ENCODE measurements around the gene B4GALNT3. TPM values are rescaled to one million over a fixed set of nuclear protein-coding genes. Genes with fewer than 3 reads are reported as not detected.

The B4GALNT3 gene
- total RNA-seq, 4 donors from 2014 or later, result 9.1 to 30.3 (median 12.5) TPM

DNA sequence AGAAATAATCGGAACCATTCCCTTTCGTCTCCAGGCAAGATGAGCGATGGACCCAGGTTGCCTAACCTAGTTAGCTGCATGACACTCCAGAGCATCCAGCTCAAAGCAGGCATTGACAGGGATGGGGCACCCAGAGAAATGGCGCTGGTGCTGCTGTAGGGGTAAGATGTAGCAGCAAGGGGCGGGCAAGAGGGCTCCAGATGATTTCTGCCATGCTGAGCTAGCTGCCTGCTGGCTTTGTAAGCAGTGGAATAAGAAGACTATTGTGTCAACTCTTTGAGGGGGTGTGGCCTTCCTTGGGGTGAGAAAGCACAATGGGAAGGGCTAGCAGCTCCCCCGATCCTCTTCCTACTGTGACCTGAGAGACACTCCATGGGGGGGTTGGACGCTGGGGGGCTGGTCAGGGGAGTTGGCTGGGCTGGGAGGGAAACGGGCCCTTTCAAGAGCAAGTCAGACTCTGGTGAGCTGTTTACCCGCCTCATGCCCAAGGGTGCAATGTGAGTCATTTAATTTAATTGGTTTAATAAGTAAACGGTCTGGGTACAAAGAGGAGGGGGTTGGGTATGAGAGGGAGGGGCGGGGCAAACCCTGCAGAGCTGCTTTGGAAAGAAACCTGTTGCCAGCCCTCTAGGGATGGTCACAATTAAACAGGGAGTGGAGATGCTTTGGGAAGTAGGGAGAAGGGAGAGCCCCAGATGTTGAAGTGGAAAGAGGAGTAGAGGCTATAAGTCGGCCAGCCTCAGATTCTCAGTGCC is 50.5 kb downstream of the B4GALNT3 start:
- no peaks in the 10 kb centered on the region for H3K9me3 ChIP-seq
- DNase-seq, result peak in 2 of 3 donors; percentile 62 to 73
- H3K36me3 ChIP-seq, result no peaks in the 10 kb centered on the region
- peak overlapping the region in 2 of 4 donors; percentile 42 to 74 for H3K27ac ChIP-seq
- no peak overlapping the region for H3K4me3 ChIP-seq
- TF ChIP-seq, protein P1, sequence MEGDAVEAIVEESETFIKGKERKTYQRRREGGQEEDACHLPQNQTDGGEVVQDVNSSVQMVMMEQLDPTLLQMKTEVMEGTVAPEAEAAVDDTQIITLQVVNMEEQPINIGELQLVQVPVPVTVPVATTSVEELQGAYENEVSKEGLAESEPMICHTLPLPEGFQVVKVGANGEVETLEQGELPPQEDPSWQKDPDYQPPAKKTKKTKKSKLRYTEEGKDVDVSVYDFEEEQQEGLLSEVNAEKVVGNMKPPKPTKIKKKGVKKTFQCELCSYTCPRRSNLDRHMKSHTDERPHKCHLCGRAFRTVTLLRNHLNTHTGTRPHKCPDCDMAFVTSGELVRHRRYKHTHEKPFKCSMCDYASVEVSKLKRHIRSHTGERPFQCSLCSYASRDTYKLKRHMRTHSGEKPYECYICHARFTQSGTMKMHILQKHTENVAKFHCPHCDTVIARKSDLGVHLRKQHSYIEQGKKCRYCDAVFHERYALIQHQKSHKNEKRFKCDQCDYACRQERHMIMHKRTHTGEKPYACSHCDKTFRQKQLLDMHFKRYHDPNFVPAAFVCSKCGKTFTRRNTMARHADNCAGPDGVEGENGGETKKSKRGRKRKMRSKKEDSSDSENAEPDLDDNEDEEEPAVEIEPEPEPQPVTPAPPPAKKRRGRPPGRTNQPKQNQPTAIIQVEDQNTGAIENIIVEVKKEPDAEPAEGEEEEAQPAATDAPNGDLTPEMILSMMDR (IDR thresholded peaks at IDR 0.05), result no peak
- no peak for TF ChIP-seq POLR2A (IDR thresholded peaks at IDR 0.05)
- peaks cover 0 to 20% (median 0%) of the 10 kb centered on the region in 4 donors for H3K4me1 ChIP-seq
- no peaks in the 10 kb centered on the region for H3K27me3 ChIP-seq

DNA sequence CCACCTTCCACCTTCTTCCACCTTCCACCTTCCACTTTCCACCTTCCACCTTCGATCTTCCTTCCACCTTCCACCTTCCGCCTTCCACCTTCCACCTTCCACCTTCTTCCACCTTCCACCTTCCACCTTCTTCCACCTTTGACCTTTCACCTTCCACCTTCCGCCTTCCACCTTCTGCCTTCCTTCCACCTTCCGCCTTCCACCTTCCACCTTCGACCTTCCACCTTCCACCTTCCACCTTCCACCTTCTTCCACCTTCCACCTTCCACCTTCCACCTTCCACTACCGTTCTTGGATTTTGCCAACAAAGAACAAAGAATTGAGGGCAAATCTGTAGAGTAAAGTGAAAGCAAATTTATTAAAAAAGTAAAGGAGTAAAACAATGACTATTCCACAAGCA is 53.2 kb downstream of the B4GALNT3 start:
- Histone ChIP-seq H3K36me3 (no peaks in the 10 kb centered on the region), H3K4me1 (peaks cover 0 to 20% (median 0%) of the 10 kb centered on the region in 4 donors), H3K9me3 (no peaks in the 10 kb centered on the region), H3K4me3 (no peak overlapping the region), H3K27me3 (no peaks in the 10 kb centered on the region), H3K27ac (no peak overlapping the region)
- DNase-seq, result peak in 1 of 3 donors; percentile 2
- no peak for TF ChIP-seq POLR2A (IDR thresholded peaks at IDR 0.05)
- TF ChIP-seq, protein P1 (IDR thresholded peaks at IDR 0.05), result no peak

DNA sequence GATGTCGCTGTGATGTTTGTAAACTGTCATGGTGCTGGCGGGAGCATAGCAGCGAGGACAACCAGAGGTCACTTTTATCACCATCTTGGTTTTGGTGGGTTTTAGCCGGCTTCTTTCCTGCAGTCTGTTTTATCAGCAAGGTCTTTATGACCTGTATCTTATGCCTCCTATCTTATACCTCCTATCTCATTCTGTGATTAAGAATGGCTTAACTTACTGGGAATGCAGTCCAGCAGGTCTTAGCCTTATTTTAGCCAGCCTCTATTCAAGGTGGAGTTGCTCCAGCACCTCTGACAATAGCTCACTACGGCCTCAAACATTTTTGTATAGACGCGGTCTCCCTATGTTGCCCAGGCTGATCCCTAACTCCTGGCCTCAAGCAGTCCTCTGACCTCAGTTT is 53.7 kb downstream of the B4GALNT3 start:
- TF ChIP-seq, protein P1 (IDR thresholded peaks at IDR 0.05), result no peak
- no peaks in the 10 kb centered on the region for H3K36me3 ChIP-seq
- no peak overlapping the region for H3K4me3 ChIP-seq
- peaks cover 0 to 20% (median 0%) of the 10 kb centered on the region in 4 donors for H3K4me1 ChIP-seq
- no peaks in the 10 kb centered on the region for H3K9me3 ChIP-seq
- H3K27ac ChIP-seq, result no peak overlapping the region
- H3K27me3 ChIP-seq, result no peaks in the 10 kb centered on the region
- peak in 1 of 3 donors; percentile 18 for DNase-seq

DNA sequence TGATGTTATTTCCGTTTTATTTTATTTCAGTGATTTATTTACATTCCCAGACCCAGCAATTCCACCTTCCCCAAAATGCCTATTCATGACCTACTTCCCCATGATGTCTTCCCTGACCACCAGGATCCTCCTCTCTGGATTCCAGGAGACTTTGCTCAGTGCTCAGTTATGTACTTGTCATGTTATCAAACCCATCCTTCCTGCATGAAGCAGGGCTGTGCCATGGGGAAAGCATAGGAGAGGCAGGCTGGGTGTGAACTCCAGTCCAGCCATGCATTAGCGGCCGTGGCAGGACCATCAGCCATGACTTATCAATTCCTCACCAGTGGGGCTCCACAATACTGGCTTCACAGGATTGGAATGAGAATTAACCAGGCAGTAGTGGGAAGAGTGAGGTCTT is 57.8 kb downstream of the B4GALNT3 start:
- DNase-seq, result peak in 1 of 3 donors; percentile 10

DNA sequence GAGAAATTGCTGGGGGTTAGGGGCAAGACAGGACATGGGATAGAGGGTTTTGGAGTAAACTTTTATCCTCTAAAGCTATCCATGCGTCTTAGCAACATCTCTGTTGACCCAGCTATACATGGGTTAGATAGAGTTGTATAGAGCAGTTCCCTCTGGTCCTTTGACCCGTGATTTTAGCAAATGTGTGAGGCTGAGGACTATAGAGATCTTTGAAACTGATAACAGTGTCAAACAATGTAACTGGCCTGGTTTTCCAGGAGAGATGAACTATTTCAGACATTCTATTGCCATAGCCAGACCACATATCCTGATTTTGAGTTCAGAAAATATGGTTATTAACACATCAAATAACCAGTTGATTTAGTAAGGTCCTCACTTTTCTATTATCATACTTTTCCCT is 60.4 kb downstream of the B4GALNT3 start:
- H3K27me3 ChIP-seq, result no peaks in the 10 kb centered on the region
- no peak overlapping the region for H3K27ac ChIP-seq
- no peak for TF ChIP-seq POLR2A (IDR thresholded peaks at IDR 0.05)
- TF ChIP-seq, protein P1 (IDR thresholded peaks at IDR 0.05), result no peak
- no peaks in the 10 kb centered on the region for H3K4me1 ChIP-seq
- H3K36me3 ChIP-seq, result no peaks in the 10 kb centered on the region
- no peaks in the 10 kb centered on the region for H3K9me3 ChIP-seq
- DNase-seq, result no peak
- H3K4me3 ChIP-seq, result no peak overlapping the region

More for the DNA sequence above, 57.8 kb downstream of the B4GALNT3 start:
- H3K9me3 ChIP-seq, result no peaks in the 10 kb centered on the region
- no peaks in the 10 kb centered on the region for H3K36me3 ChIP-seq
- TF ChIP-seq, protein P1 (IDR thresholded peaks at IDR 0.05), result no peak
- no peak for TF ChIP-seq POLR2A (IDR thresholded peaks at IDR 0.05)
- H3K4me1 ChIP-seq, result no peaks in the 10 kb centered on the region
- H3K4me3 ChIP-seq, result no peak overlapping the region
- no peak overlapping the region for H3K27ac ChIP-seq
- no peaks in the 10 kb centered on the region for H3K27me3 ChIP-seq
